GM11168 (cell line): Measurements from ENCODE around the gene ZP2.
"Not testable (repeated sequence)": the region's sequence is repeated elsewhere in the genome, so short reads cannot be mapped to it uniquely, and the experiment has no call there.

ENCODE experiments used
- in situ Hi-C: fragments of 300-500 bp; cut with MboI; formaldehyde crosslinking; loops from one replicate; pipeline ENCODE4 v1.12.0; 2022; ENCODE audit warnings: low sequenced_read_pairs; ENCODE audit not compliant: unreplicated experiment

Gene ZP2

DNA sequence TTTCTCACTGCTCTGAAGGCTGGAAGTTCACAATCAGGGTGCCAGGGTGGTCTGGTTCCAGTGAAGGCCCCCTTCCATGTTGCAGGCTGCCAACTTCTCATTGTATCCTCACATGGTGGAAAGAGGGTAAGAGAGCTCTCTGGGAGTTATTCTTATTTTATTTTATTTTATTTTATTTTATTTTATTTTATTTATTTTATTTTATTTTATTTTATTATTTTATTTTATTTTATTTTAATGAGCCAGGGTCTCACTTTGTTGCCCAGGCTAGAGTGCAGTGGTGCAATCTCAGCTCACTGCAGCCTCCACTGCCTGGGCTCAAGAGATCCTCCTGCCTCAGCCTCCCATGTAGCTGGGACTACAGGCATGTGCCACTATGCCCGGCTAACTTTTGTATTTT is 55.4 kb downstream of the ZP2 start:
- in situ Hi-C loops: not testable (repeated sequence)

DNA sequence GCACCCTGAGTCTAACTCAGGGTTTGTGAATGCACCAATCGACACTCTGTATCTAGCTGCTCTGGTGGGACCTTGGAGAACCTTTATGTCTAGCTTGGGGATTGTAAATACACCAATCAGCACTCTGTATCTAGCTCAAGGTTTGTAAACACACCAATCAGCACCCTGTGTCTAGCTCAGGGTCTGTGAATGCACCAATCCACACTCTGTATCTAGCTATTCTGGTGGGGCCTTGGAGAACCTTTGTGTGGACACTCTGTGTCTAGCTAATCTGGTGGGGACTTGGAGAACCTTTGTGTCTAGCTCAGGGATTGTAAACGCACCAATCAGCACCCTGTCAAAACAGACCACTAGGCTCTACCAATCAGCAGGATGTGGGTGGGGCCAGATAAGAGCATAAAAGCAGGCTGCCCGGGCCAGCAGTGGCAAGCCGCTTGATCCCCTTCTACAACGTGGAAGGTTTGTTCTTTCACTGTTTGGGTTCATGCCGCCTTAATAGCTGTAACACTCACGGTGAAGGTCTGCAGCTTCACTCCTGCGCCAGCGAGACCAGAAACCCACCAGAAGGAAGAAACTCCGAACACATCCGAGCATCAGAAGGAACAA is 58.1 kb downstream of the ZP2 start:
- in situ Hi-C loops: not testable (repeated sequence)

DNA sequence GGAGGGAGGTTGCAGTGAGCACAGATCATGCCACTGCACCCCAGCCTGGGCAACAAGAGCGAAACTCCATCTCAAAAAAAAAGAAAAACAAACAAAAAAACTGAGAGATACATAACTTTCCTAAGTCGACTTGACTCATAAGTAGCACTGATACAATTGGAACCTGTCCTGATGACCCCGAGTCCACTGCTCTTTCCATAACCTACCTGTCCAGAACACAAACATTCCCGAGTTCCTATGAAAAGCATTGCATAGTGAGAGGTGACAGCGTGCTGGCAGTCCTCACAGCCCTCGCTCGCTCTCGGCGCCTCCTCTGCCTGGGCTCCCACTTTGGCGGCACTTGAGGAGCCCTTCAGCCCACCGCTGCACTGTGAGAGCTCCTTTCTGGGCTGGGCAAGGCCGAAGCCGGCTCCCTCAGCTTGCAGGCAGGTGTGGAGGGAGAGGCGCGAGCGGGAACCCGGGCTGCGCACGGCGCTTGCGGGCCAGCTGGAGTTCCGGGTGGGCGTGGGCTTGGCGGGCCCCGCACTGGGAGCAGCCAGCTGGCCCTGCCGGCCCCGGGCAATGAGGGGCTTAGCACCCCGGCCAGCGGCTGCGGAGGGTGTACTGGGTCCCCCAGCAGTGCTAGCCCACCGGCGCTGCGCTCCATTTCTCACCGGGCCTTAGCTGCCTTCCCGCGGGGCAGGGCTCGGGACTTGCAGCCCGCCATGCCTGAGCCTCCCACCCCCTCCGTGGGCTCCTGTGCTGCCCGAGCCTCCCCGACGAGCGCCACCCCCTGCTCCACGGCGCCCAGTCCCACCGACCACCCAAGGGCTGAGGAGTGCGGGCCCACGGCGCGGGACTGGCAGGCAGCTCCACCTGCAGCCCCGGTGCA is 59.0 kb downstream of the ZP2 start:
- in situ Hi-C loops: not testable (repeated sequence)

DNA sequence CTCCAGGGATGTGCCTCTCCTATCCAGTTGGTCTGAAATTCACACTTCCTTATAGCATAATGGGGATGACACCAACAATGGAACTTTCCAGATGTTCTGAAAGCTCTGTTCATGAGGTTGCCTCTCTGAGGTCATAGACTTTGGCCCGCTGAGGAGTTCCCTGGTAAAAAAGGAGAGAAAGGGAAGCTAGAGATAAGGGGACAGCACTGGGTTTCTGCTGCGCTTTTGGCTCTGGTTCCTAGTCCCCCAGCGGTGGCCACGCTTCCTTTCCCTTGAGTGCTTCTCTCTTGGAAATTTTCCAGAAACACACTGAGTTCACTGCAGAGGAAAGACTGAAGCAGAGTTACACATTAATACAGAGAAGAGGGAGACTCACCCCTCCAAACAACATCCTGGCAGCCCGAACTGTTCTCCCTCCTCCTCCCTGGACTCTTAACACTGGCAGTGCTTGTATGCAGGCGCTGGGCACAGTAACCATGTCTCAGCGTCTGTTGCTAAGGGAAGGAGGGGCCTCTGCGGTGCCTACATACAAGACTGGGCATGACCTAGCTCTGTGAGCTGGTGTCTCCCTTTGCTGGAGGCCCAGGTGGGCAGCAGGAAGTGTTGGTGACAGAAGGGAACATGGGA is 60.9 kb downstream of the ZP2 start, which contains the start of gene DNAH3:
Gene DNAH3 (minus strand): TSS at position 472 of the 627 bp plus-strand sequence. CDS start 527 bp downstream, outside the sequence.
- in situ Hi-C loops: no loop called here
